Panc1 (cell line): ENCODE data around the gene NCDN.

Experiments used
- POLR2AphosphoS5 ChIP-seq: IDR thresholded peaks from 2 replicates; pipeline ENCODE4 v1.6.1; 2012; ENCODE audit warnings: mild to moderate bottlenecking, low read depth, low read length, moderate library complexity
- TCF7L2 ChIP-seq: IDR thresholded peaks from 2 replicates; pipeline ENCODE4 v1.6.1; 2011; ENCODE audit warnings: mild to moderate bottlenecking, low read depth, low read length, inconsistent platforms
- TF ChIP-seq, protein P1 (sequence below): fragments of 450-650 bp; IDR thresholded peaks from 2 replicates; pipeline ENCODE4 v1.5.1; 2017; ENCODE audit warnings: mild to moderate bottlenecking
- TF ChIP-seq, protein P2 (sequence below), 2 experiments: IDR thresholded peaks; 2 replicates each; pipeline ENCODE4 v1.6.1; 2011 to 2012; ENCODE audit warnings: low read depth in 2 of 2, control low read depth in 1 of 2, low read length in 1 of 2, mild to moderate bottlenecking in 1 of 2, moderate library complexity in 1 of 2; ENCODE audit not compliant: insufficient read depth in 1 of 2

- TF ChIP-seq, protein P1, sequence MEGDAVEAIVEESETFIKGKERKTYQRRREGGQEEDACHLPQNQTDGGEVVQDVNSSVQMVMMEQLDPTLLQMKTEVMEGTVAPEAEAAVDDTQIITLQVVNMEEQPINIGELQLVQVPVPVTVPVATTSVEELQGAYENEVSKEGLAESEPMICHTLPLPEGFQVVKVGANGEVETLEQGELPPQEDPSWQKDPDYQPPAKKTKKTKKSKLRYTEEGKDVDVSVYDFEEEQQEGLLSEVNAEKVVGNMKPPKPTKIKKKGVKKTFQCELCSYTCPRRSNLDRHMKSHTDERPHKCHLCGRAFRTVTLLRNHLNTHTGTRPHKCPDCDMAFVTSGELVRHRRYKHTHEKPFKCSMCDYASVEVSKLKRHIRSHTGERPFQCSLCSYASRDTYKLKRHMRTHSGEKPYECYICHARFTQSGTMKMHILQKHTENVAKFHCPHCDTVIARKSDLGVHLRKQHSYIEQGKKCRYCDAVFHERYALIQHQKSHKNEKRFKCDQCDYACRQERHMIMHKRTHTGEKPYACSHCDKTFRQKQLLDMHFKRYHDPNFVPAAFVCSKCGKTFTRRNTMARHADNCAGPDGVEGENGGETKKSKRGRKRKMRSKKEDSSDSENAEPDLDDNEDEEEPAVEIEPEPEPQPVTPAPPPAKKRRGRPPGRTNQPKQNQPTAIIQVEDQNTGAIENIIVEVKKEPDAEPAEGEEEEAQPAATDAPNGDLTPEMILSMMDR: no peak
- TF ChIP-seq, protein P2, sequence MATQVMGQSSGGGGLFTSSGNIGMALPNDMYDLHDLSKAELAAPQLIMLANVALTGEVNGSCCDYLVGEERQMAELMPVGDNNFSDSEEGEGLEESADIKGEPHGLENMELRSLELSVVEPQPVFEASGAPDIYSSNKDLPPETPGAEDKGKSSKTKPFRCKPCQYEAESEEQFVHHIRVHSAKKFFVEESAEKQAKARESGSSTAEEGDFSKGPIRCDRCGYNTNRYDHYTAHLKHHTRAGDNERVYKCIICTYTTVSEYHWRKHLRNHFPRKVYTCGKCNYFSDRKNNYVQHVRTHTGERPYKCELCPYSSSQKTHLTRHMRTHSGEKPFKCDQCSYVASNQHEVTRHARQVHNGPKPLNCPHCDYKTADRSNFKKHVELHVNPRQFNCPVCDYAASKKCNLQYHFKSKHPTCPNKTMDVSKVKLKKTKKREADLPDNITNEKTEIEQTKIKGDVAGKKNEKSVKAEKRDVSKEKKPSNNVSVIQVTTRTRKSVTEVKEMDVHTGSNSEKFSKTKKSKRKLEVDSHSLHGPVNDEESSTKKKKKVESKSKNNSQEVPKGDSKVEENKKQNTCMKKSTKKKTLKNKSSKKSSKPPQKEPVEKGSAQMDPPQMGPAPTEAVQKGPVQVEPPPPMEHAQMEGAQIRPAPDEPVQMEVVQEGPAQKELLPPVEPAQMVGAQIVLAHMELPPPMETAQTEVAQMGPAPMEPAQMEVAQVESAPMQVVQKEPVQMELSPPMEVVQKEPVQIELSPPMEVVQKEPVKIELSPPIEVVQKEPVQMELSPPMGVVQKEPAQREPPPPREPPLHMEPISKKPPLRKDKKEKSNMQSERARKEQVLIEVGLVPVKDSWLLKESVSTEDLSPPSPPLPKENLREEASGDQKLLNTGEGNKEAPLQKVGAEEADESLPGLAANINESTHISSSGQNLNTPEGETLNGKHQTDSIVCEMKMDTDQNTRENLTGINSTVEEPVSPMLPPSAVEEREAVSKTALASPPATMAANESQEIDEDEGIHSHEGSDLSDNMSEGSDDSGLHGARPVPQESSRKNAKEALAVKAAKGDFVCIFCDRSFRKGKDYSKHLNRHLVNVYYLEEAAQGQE (IDR thresholded peaks at IDR 0.05; ENCODE audit: insufficient read depth in 1 of 2, low read depth in 2 of 2, low read length in 1 of 2): no peak
- TF ChIP-seq POLR2AphosphoS5: no peak
- no peak for TF ChIP-seq TCF7L2
Observed at GRCh38 chr1:35580949-35581388, 23.4 kb downstream of the NCDN start.
